ENCODE measurements around the gene TTLL12.

DNA sequence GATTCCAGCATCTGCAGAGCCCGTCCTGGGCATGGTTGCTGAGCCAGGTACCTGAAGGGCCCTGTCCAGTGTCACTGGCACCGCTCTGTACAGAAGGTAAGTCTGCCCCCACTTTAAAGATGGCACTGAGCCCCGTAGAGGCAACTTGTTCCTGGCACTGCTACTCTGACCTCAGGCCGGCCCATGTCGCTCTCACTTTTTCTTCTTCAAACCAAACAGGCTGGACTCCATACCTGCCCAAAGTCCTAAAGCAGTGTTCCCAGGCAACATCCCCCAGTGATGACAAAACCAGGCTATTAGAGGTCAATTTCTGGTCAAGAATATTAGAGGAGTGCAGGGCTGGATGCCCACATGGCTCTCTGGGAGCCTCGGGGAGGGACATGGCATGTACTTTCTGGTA is 46.6 kb upstream of the TTLL12 start:
- TF ChIP-seq POLR2A (IDR thresholded peaks at IDR 0.05; ENCODE audit: low read depth, low read length) (no peak), POLR2AphosphoS5 (IDR thresholded peaks at IDR 0.05; ENCODE audit: low read depth, low read length) (no peak), POU2F2 (IDR thresholded peaks at IDR 0.05; ENCODE audit: low read depth, low read length) (no peak), SPI1 (IDR thresholded peaks at IDR 0.05; ENCODE audit: low read depth, low read length) (no peak), TAF1 (IDR thresholded peaks at IDR 0.05; ENCODE audit: low read depth, low read length) (no peak)

All from GM12891 (cell line).